Ovary (tissue), 9 donors: Measurements from ENCODE around the gene TET1. TPM values are rescaled to one million over a fixed set of nuclear protein-coding genes. Genes with fewer than 3 reads are reported as not detected.

Experiments
- DNase-seq, 5 donors: peaks; one replicate each; pipeline ENCODE4 v3.0.0-alpha.2; 2019 to 2020
- H3K27ac ChIP-seq, 2 donors: fragments of 200-600 bp; one replicate each; pipeline versions ENCODE4 v1.5.1 to v1.8.0; 2019 to 2022
- H3K27me3 ChIP-seq: fragments of 200-600 bp; one replicate; pipeline ENCODE4 v1.8.0; 2022
- H3K36me3 ChIP-seq: fragments of 200-600 bp; sonication (generic); one replicate; pipeline ENCODE4 v1.5.1; 2019
- H3K4me1 ChIP-seq: one replicate; pipeline ENCODE4 v1.8.1; 2013; ENCODE audit warnings: mild to moderate bottlenecking, moderate library complexity; ENCODE audit not compliant: insufficient read depth
- H3K4me3 ChIP-seq: fragments of 200-600 bp; sonication (generic); one replicate; pipeline ENCODE4 v1.5.1; 2017
- H3K9me3 ChIP-seq, 2 donors: fragments of 200-600 bp in 1 of 2; sonication (generic) in 1 of 2; one replicate each; pipeline versions ENCODE4 v1.5.1 to v1.8.1; 2013 to 2019; ENCODE audit warnings: mild to moderate bottlenecking in 1 of 2, moderate library complexity in 1 of 2
- CTCF ChIP-seq, 3 donors: fragments of 450-650 bp in 2 of 3; fragments of 200-600 bp in 1 of 3; IDR thresholded peaks; one replicate each; pipeline versions ENCODE4 v1.5.1 to v1.8.0; 2016 to 2022; ENCODE audit warnings: antibody characterized with exemption in 3 of 3, mild to moderate bottlenecking in 1 of 3
- EP300 ChIP-seq: sonication (generic); formaldehyde crosslinking; IDR thresholded peaks from one replicate; pipeline ENCODE4 v1.6.1; 2017; ENCODE audit warnings: antibody characterized with exemption
- POLR2A ChIP-seq: fragments of 450-650 bp; IDR thresholded peaks from one replicate; pipeline ENCODE4 v1.6.1; 2017; ENCODE audit warnings: antibody characterized with exemption, mild to moderate bottlenecking, moderate library complexity
- WGBS, 3 donors: extraction: QIAGEN DNeasy Blood & Tissue Kit in 1 of 3; methylation state at CpG; one replicate each; pipeline versions ENCODE4 v1.1.5 to v1.1.7; 2013 to 2017; 5-methylcytosine and 5-hydroxymethylcytosine counted together
- intact Hi-C, 4 donors: fragments of 100-400 bp; cut with DNase I; formaldehyde crosslinking; loops; one replicate each; pipeline versions ENCODE4 v1.11.0 to v1.15.1; 2022 to 2023
- polyA plus RNA-seq, 2 donors: library from polyadenylated mRNA; stranded (reverse); fragments of 200-250 nt in 1 of 2; fragments of 350-450 nt in 1 of 2; fragmentation: Illumina TruSeq in 1 of 2; extraction: RNeasy Lipid Tissue Mini Kit (QIAGEN cat#74804) in 1 of 2; gene quantifications; one replicate each; pipeline ENCODE4 v1.2.3, GENCODE V29; 2013 to 2014
- total RNA-seq, 7 donors: library from RNA; depleted of rRNA in 2 of 7; stranded (reverse); fragments of >200 nt in 2 of 7; fragmentation: NEBNext Ultra II Directional in 3 of 7; extraction: Animal tissue kit (Norgen Biotek cat#: 25700) in 3 of 7; gene quantifications; one replicate each; pipeline versions ENCODE4 v1.1.0 to v1.2.4, GENCODE V29; 2016 to 2023
- donor health status: DM: no; HTN: no; CAD: no; lungs with moderate emphysema.
- donor health status: DM: no; HTN: no; CAD: no.
- donor health status: Bipolar disorder and iron deficiency.
- donor health status: DM: yes; HTN: yes; CAD: no.
- donor health status: DM: no; HTN: no; CAD: no.
- donor health status: DM: yes; HTN: yes; CAD: no.

Gene TET1
- total and polyA plus RNA-seq, 9 donors, result 0.69 to 7.0 (median 5.3) TPM

GRCh38 chr10:68550747-68551411 lies 9.3 kb upstream of the TET1 start:
- Histone ChIP-seq H3K27me3 (no peaks in the 10 kb centered on the region), H3K4me1 (no peaks in the 10 kb centered on the region), H3K9me3 (no peaks in the 10 kb centered on the region), H3K4me3 (no peak overlapping the region), H3K36me3 (no peaks in the 10 kb centered on the region), H3K27ac (no peak overlapping the region)
- WGBS, 3 donors, result 72 to 81% (median 77%) methylated on average over 5 of the region's 5 CpGs
- peak in 3 of 5 donors; percentile 18 to 66 (median 35) for DNase-seq
- TF ChIP-seq POLR2A (no peak), CTCF (IDR thresholded peaks at IDR 0.05) (peak; percentile 44 to 49 (median 45))
- intact Hi-C loops, result loop anchor here in 2 of 4 donors (10.0 kb wide), 1 partner anchor 344 kb away; no protein-coding TSS in a partner anchor

DNA sequence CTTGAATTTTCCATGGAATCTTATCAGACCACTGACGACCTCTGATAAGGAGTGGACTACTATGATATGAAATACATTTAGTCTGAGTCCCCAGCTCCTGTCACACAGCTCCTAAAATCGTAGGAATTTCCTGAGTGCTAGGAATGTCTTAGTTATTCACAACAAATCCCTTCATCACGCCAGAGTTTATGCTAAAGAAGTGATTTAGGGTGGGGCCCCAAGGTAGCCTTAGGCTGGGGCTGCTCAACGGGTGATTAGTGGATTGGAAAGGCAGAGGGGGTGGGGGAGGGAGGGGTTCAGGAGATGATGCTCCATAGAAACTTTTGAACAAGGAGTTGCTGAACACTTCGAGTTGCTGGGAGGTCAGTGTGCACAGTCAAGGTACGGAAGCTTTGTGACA lies 7.0 kb upstream of the TET1 start:
- 32 to 37% (median 34%) methylated on average over 6 of the region's 6 CpGs for WGBS, 3 donors

DNA sequence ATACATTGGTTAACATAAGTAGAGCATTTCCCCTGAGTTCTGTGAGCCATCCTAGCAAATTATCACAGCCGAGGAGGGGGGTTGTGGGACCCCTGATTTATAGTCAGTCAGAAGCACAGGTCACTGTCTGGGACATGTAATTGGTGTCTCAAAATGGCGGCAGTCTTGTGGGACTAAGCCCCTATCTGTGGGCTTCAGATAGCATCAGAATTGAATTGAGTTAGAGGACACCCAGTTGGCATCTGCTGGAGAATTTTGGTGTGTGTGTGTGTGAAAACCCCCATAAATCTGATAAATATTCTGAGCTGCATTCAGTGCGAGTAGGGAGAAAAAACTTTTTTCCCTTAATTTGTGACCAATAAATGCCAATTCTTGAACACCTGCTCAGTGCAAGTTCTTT lies 6.5 kb upstream of the TET1 start:
- Histone ChIP-seq H3K9me3 (no peaks in the 10 kb centered on the region), H3K4me3 (no peak overlapping the region), H3K27me3 (no peaks in the 10 kb centered on the region), H3K27ac (no peak overlapping the region), H3K4me1 (no peaks in the 10 kb centered on the region), H3K36me3 (no peaks in the 10 kb centered on the region)
- DNase-seq, result no peak
- TF ChIP-seq CTCF (IDR thresholded peaks at IDR 0.05), result no peak
- no peak for TF ChIP-seq EP300
- WGBS, 3 donors, result 53 to 57% (median 56%) methylated on average over 3 of the region's 3 CpGs
- intact Hi-C loops, result loop anchor here in 2 of 4 donors (10.0 kb wide), 1 partner anchor 341 kb away; no protein-coding TSS in a partner anchor

More for the DNA sequence above, 7.0 kb upstream of the TET1 start:
- Histone ChIP-seq H3K27me3 (no peaks in the 10 kb centered on the region), H3K4me1 (no peaks in the 10 kb centered on the region), H3K36me3 (no peaks in the 10 kb centered on the region), H3K27ac (no peak overlapping the region), H3K4me3 (no peak overlapping the region), H3K9me3 (no peaks in the 10 kb centered on the region)
- no peak for DNase-seq
- intact Hi-C loops, result loop anchor here in 2 of 4 donors (10.0 kb wide), 1 partner anchor 342 kb away; no protein-coding TSS in a partner anchor
- TF ChIP-seq EP300 (no peak), POLR2A (no peak), CTCF (IDR thresholded peaks at IDR 0.05) (no peak)

DNA sequence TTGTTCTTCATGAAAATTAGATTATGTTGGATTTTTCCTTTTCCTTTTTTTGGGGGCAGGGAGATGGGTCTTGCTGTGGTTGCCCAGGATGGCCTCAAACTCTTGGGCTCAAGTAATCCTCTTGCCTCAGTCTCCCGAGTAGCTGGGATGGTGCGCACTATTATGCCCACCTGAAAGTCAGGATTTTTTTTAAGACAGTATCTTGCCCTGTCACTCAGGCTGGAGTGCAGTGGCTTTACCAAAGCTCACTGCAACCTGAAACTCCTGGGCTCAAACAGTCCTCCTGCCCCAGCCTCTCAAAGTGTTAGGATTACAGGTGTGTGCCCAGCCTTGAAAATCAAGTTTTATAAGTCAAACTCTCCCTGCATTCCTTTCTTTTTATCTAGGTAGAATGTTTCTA lies 1.7 kb upstream of the TET1 start:
- no peak for DNase-seq
- WGBS, 3 donors, result 96 to 98% (median 98%) methylated on average over 2 of the region's 2 CpGs
- Histone ChIP-seq H3K9me3 (no peaks in the 10 kb centered on the region), H3K27me3 (no peaks in the 10 kb centered on the region), H3K4me3 (no peak overlapping the region), H3K36me3 (no peaks in the 10 kb centered on the region), H3K4me1 (no peaks in the 10 kb centered on the region), H3K27ac (no peak overlapping the region)
- TF ChIP-seq EP300, result no peak
- TF ChIP-seq CTCF (IDR thresholded peaks at IDR 0.05), result no peak
- no peak for TF ChIP-seq POLR2A
- intact Hi-C loops, result loop anchor here in 2 of 4 donors (10.0 kb wide), 1 partner anchor 336 kb away; no protein-coding TSS in a partner anchor
